Stimulated activated CD8-positive, alpha-beta memory T cell treated with anti-CD3 and anti-CD28 coated beads, Interleukin-15, amount 100 ng/mL, for 24 hours (primary cell): ENCODE data around the gene AGFG1.

Source experiments
- DNase-seq: peaks from one replicate; pipeline ENCODE4 v3.0.0-alpha.2; 2020; ENCODE audit warnings: low read depth

AGFG1 gene

GRCh38 chr2:227461811-227462461 is 10.0 kb upstream of the AGFG1 start:
- DNase-seq, result no peak

DNA sequence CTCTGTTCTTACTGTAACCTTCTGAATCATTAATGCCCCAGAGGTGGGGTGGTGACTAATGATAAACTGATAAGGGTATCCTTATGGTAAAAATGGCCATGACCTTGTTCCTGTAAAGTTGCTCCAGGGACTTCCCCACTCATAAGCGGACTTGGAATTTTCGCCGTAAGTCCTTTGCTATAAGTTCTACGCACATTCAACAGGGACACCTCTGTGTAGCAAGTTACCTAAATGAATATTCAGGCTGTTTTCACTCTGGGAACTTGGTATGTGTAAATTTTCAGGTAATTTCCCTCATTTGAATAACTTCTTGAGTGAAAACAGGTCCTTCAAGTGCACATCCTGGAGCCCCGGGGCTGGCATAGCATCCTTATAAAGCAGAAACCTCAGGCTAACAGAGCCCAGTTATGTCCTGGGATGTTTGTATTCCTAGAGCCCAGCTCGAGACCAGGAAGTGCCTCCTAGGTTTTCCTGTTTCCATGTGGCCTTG is 9.4 kb upstream of the AGFG1 start:
- DNase-seq, result no peak

GRCh38 chr2:227462972-227463931 is 8.7 kb upstream of the AGFG1 start:
- DNase-seq, result no peak

DNA sequence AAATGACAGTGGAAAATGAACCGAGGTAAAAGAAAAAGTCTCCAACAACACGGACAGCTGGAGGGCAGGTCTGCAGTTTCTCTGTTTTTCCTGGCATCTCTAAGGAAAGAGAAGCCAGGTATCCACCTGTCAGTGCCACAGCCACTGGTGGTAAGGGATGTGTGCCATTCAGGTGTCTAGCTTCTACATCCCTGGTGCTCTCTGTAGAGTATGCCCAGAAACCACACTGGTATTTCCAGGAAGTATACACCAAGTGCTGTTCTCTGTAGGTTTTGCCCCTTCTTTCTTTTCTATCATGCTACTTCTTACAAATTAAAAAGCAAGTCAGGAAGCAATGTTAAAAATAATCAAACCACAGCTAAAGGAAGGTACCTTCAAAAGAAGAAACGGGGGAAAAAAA is 7.6 kb upstream of the AGFG1 start:
- DNase-seq, result no peak

GRCh38 chr2:227464851-227465250 is 7.1 kb upstream of the AGFG1 start:
- no peak for DNase-seq

GRCh38 chr2:227466887-227467600 is 4.9 kb upstream of the AGFG1 start:
- DNase-seq, result no peak

- DNase-seq, result no peak
These were observed 544 bp upstream of the AGFG1 start for GRCh38 chr2:227471412-227471811.

DNA sequence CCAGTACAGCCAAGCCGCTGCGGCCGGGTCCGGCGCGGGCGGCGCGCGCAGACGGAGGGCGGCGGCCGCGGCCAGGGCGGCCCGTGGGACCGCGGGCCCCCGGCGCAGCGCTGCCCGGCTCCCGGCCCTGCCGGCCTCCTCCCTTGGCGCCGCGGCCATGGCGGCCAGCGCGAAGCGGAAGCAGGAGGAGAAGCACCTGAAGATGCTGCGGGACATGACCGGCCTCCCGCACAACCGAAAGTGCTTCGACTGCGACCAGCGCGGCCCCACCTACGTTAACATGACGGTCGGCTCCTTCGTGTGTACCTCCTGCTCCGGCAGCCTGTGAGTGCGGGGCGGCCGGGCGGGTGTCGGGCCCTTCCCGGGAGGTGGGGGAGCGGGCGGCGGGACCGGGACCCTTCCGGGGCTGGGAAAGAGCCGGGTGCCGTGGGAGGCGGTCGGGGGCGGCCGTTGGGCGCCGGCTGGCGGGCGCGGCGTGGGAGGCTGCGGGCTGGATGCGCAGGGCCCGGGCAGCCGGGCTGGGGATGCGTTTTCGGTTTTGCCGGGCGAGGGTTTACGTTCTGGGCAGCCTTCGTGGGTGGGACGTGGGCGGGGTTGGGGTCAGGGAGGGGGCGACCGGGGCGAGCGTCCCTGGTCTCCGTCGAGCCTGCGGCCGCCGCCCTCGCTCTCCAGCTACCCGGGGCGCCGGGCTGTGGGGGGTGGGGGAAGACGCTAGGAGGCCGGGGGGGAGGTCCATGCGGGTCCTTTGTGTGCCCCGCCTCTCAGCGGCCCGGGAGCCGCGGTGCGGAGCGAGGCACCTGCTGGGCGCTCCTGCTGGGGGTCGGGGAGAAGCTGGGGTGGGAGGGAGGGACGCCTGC is 537 bp downstream of the AGFG1 start:
- DNase-seq, result peak; percentile 14

GRCh38 chr2:227473122-227473461 is 1.1 kb downstream of the AGFG1 start:
- DNase-seq, result no peak

- no peak for DNase-seq
These were observed 1.9 kb downstream of the AGFG1 start for GRCh38 chr2:227473806-227474205.

DNA sequence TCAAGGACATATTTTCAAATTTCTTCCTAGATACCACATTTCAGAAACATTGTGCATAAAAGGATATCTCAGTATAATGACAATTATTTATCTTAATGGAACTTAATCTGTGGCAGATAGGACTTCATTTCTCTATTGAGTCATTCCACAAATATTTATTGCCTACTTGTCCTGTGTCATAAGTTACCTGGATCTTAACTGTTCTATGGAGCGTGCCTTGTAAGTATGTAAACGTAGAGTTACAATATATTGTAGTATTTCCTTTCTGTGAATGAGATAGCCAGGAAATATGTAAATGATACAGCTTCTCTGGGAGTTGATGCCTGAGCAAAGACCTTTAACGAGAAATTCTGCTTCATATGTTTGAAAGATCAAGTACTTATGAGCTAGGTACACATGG is 2.5 kb downstream of the AGFG1 start:
- no peak for DNase-seq

DNA sequence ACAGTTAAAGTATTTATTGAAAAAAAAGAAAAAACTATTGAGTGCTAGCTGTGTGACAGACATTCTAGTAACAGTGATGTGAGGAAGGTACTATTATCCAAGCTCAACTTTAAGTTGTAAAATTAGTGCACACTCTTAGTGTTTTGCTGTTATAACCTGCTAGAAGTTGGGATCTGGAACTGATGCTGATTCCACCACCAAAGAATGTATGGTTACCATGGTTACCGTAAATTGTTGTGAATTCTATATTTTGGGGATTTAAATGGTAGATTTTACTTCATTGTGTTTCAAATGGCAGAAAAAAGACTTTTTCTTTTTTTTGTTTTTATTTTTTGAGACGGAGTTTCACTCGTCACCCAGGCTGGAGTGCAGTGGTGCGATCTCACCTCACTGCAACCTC is 5.3 kb downstream of the AGFG1 start:
- DNase-seq, result no peak

DNA sequence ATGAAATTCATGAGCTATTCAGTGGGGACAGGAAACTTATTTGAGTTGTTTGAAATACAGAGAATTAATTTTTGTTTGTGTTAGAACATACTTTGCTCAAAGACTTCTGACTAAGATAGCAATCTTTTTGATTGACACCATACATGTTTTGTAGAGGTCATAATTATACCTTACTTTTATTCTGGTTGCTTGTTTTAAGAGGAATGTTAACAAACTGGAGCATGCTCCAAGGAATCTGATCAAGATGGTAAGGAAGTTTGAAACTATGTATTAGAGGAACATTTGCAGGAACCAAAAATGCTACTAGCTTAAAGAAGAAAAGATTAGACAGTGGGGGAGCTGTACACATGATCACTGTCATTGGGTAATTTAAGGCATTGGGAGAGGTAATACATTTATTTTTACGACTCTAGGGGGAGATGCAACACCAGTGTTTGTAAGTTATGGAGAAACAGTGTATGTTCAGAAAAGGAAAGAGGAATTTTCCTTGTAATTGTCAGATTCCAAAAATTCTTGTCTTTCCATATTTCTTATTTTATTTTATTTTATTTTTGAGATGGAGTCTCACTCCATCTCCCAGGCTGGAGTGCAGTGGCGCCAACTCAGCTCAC is 8.0 kb downstream of the AGFG1 start:
- DNase-seq, result no peak

- no peak for DNase-seq
These were observed 8.6 kb downstream of the AGFG1 start for GRCh38 chr2:227480528-227480927.

- DNase-seq, result no peak
These were observed 10.8 kb downstream of the AGFG1 start for GRCh38 chr2:227482638-227483340.

DNA sequence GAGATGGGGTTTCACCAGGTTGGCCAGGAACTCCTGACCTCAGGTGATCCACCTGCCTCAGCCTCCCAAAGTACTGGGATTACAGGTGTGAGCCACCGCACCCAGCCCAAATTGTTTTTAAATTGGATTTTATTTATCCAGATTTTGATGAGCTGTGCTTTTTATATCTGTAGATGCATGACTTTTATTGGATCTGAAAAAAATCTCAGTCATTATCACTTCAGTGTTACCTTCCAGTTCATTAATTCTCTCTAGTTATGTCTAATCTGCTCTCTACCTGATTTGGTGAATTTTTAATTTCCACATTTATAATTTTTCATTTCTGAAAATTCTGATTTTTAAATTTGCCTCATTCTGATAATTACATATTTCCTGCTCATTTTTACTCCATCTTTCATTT is 13.5 kb downstream of the AGFG1 start:
- DNase-seq, result no peak

GRCh38 chr2:227486688-227487087 is 14.7 kb downstream of the AGFG1 start:
- DNase-seq, result no peak

DNA sequence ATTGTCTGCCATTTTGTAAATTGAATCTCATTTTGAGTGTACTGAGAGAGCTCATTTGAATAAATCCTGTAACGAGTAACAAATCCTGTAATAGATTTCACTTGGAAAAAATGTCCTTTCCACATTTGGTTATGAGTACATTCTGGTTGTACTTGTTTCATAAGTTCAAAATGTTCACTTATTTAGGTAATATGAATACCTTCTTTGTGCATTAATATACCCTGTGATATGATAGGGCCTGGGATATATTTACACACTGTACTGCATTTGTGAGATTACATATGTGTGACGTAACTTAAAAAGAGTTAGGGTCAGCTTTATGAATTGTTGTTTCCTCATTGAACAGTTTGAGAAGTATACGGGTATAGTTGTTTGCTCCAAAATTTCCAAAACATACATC is 16.1 kb downstream of the AGFG1 start:
- no peak for DNase-seq

- DNase-seq, result no peak
These were observed 19.4 kb downstream of the AGFG1 start for GRCh38 chr2:227491386-227491785.

GRCh38 chr2:227493524-227493923 is 21.6 kb downstream of the AGFG1 start:
- DNase-seq, result no peak

DNA sequence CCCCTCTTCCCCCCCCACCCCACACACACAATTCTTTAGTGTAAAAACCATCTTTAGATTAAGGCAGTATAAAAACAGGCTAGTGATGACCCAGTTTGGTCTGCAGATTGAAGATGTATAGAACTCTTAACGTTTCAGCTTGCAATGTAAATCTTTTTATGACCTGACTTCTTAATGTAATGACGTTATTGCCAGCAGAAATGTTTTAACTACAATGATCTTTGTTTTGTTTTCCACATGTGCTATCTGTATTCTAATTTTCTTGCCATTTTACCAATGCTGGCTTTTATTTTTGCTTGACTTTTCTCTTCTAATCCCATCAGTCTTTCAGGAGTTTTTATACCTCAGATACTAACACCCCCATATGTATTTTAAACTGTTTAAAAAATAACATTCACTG is 25.2 kb downstream of the AGFG1 start:
- DNase-seq, result no peak
